Liver (tissue), 9 donors: ENCODE results near the gene ATP8B3. TPM values are rescaled to one million over a fixed set of nuclear protein-coding genes. Genes with fewer than 3 reads are reported as not detected.

Experiments
- DNase-seq: peaks from one replicate; pipeline ENCODE4 v3.0.0-alpha.2; 2017; ENCODE audit warnings: low spot score
- H3K27ac ChIP-seq, 2 donors: one replicate each; pipeline ENCODE4 v1.7.0; 2013; ENCODE audit warnings: inconsistent platforms in 2 of 2, low read length in 2 of 2, control low read depth in 1 of 2, low read depth in 1 of 2, mild to moderate bottlenecking in 1 of 2
- H3K27me3 ChIP-seq, 4 donors: one replicate each; pipeline versions ENCODE4 v1.6.1 to v1.7.0; 2013; ENCODE audit warnings: low read length in 3 of 4, inconsistent platforms in 1 of 4, mild to moderate bottlenecking in 1 of 4, moderate library complexity in 1 of 4; ENCODE audit not compliant: control insufficient read depth in 4 of 4, insufficient read depth in 4 of 4
- H3K36me3 ChIP-seq, 4 donors: one replicate each; pipeline versions ENCODE4 v1.6.1 to v1.7.0; 2013; ENCODE audit warnings: low read length in 3 of 4, mild to moderate bottlenecking in 3 of 4, low read depth in 1 of 4, moderate library complexity in 1 of 4; ENCODE audit not compliant: control insufficient read depth in 4 of 4, insufficient read depth in 3 of 4
- H3K4me1 ChIP-seq, 4 donors: one replicate each; pipeline versions ENCODE4 v1.6.1 to v1.7.0; 2013; ENCODE audit warnings: low read length in 3 of 4, mild to moderate bottlenecking in 3 of 4, moderate library complexity in 1 of 4; ENCODE audit not compliant: control insufficient read depth in 4 of 4, insufficient read depth in 4 of 4
- H3K4me3 ChIP-seq, 3 donors: one replicate each; pipeline versions ENCODE4 v1.6.1 to v1.7.0; 2013; ENCODE audit warnings: low read length in 3 of 3, control low read depth in 1 of 3, low read depth in 1 of 3, mild to moderate bottlenecking in 1 of 3
- H3K9ac ChIP-seq, 2 donors: one replicate each; pipeline ENCODE4 v1.7.0; 2013; ENCODE audit warnings: low read length in 2 of 2, mild to moderate bottlenecking in 2 of 2, moderate library complexity in 2 of 2, control low read depth in 1 of 2, low read depth in 1 of 2
- H3K9me3 ChIP-seq, 4 donors: one replicate each; pipeline versions ENCODE4 v1.6.1 to v1.7.0; 2013; ENCODE audit warnings: low read length in 3 of 4; ENCODE audit not compliant: control insufficient read depth in 4 of 4
- CTCF ChIP-seq: fragments of 150-350 bp; IDR thresholded peaks from 2 replicates; pipeline ENCODE4 v1.5.1; 2017; ENCODE audit warnings: improper control_type of control experiment, low read depth, low read length; ENCODE audit not compliant: missing input control
- EGR1 ChIP-seq, 2 donors: IDR thresholded peaks; 2 replicates each; pipeline ENCODE4 v1.6.1; 2016 to 2018; ENCODE audit warnings: antibody characterized with exemption in 2 of 2, low read depth in 2 of 2
- FOXA2 ChIP-seq: IDR thresholded peaks from 2 replicates; pipeline ENCODE4 v1.6.1; 2016; ENCODE audit warnings: antibody characterized with exemption
- GABPA ChIP-seq, 2 donors: IDR thresholded peaks in 1 of 2; conservative IDR thresholded peaks in 1 of 2; 2 replicates each; pipeline ENCODE4 v1.6.1; 2016; ENCODE audit warnings: antibody characterized with exemption in 2 of 2, mild to moderate bottlenecking in 1 of 2, moderate library complexity in 1 of 2
- HNF4A ChIP-seq, 2 donors: conservative IDR thresholded peaks; 2 replicates each; pipeline ENCODE4 v1.6.1; 2016; ENCODE audit warnings: antibody characterized with exemption in 2 of 2, mild to moderate bottlenecking in 2 of 2
- HNF4G ChIP-seq: IDR thresholded peaks from 2 replicates; pipeline ENCODE4 v1.6.1; 2016; ENCODE audit warnings: antibody characterized with exemption
- JUND ChIP-seq, 2 donors: IDR thresholded peaks; 2 replicates each; pipeline ENCODE4 v1.6.1; 2016; ENCODE audit warnings: antibody characterized with exemption in 2 of 2
- MAX ChIP-seq: IDR thresholded peaks from 2 replicates; pipeline ENCODE4 v1.6.1; 2016; ENCODE audit warnings: antibody characterized with exemption
- NR2F2 ChIP-seq: IDR thresholded peaks from 2 replicates; pipeline ENCODE4 v1.6.1; 2016; ENCODE audit warnings: antibody characterized with exemption
- RAD21 ChIP-seq, 2 donors: IDR thresholded peaks; 2 replicates each; pipeline ENCODE4 v1.6.1; 2016; ENCODE audit warnings: antibody characterized with exemption in 2 of 2, mild to moderate bottlenecking in 2 of 2
- REST ChIP-seq: IDR thresholded peaks from 2 replicates; pipeline ENCODE4 v1.6.1; 2016; ENCODE audit warnings: antibody characterized with exemption, mild to moderate bottlenecking
- RXRA ChIP-seq, 2 donors: IDR thresholded peaks; 2 replicates each; pipeline ENCODE4 v1.6.1; 2017 to 2018; ENCODE audit warnings: antibody characterized with exemption in 2 of 2, mild to moderate bottlenecking in 1 of 2
- TAF1 ChIP-seq: conservative IDR thresholded peaks from 2 replicates; pipeline ENCODE4 v1.6.1; 2016; ENCODE audit warnings: antibody characterized with exemption, mild to moderate bottlenecking
- YY1 ChIP-seq: IDR thresholded peaks from 2 replicates; pipeline ENCODE4 v1.6.1; 2016; ENCODE audit warnings: antibody characterized with exemption, mild to moderate bottlenecking
- ZBTB33 ChIP-seq: IDR thresholded peaks from 2 replicates; pipeline ENCODE4 v1.6.1; 2016; ENCODE audit warnings: antibody characterized with exemption
- WGBS: extraction: QIAGEN DNeasy Blood & Tissue Kit; methylation state at CpG from one replicate; pipeline ENCODE4 v1.1.7; 2013; 5-methylcytosine and 5-hydroxymethylcytosine counted together
- polyA plus RNA-seq, 2 donors: library from polyadenylated mRNA; stranded (reverse) in 1 of 2; unstranded in 1 of 2; fragments of 200-250 nt in 1 of 2; fragments of >200 nt in 1 of 2; fragmentation: Nextera tagmentation in 1 of 2; extraction: Ambion mirVana in 1 of 2; gene quantifications; one replicate each; pipeline versions ENCODE4 v1.2.1 to v1.2.3, GENCODE V29; 2013 to 2015
- total RNA-seq, 2 donors: library from RNA; depleted of rRNA; stranded (reverse); fragments of >200 nt; gene quantifications; one replicate each; pipeline ENCODE4 v1.2.3, GENCODE V29; 2014
- donor health status: healthy.
- donor health status: healthy.
- donor health status: healthy.
- donor health status: healthy.
- donor health status: healthy.

ATP8B3 gene
- total and polyA plus RNA-seq, 4 donors: 0.42 to 3.1 (median 0.52) TPM

- 4% methylated on average over 14 of the region's 14 CpGs for WGBS
- Histone ChIP-seq H3K4me3 (no peak overlapping the region), H3K27ac (no peak overlapping the region), H3K36me3 (no peaks in the 10 kb centered on the region), H3K9ac (no peak overlapping the region), H3K9me3 (no peaks in the 10 kb centered on the region), H3K27me3 (peaks cover 4 to 37% (median 12%) of the 10 kb centered on the region in 4 donors), H3K4me1 (peaks cover 10 to 24% (median 19%) of the 10 kb centered on the region in 4 donors)
- TF ChIP-seq RXRA (IDR thresholded peaks at IDR 0.05): no peak
- no peak for TF ChIP-seq YY1
- no peak for TF ChIP-seq ZBTB33
- TF ChIP-seq HNF4G: no peak
- TF ChIP-seq RAD21 (IDR thresholded peaks at IDR 0.05): no peak
- TF ChIP-seq TAF1: no peak
- TF ChIP-seq CTCF: no peak
- TF ChIP-seq FOXA2: no peak
- TF ChIP-seq EGR1 (IDR thresholded peaks at IDR 0.05; ENCODE audit: low read depth in 2 of 2): no peak
- no peak for TF ChIP-seq NR2F2
- no peak for TF ChIP-seq HNF4A (conservative IDR thresholded peaks at IDR 0.05)
- no peak for TF ChIP-seq REST
- TF ChIP-seq MAX: no peak
- TF ChIP-seq JUND (IDR thresholded peaks at IDR 0.05): no peak
- TF ChIP-seq GABPA (IDR thresholded peaks at IDR 0.05 in 1 of 2, conservative IDR thresholded peaks at IDR 0.05 in 1 of 2): no peak
- DNase-seq: no peak
Measured at GRCh38 chr19:1750343-1751021, 61.6 kb downstream of the ATP8B3 start.
